ENCODE data around the gene KCNJ6. TPM values are rescaled to one million over a fixed set of nuclear protein-coding genes. Genes with fewer than 3 reads are reported as not detected.

Gene KCNJ6
- total RNA-seq, 1 experiment from 2014 or later = 1.2 TPM

- Mint-ChIP-seq H3K27ac (no peak overlapping the region), H3K4me3 (no peak overlapping the region), H3K4me1 (peaks cover 14 to 29% of the 10 kb centered on the region in 2 experiments), H3K9me3 (peaks cover 0 to 2% of the 10 kb centered on the region in 2 experiments; a peak in 2 of 5 replicates), H3K36me3 (ENCODE audit: insufficient read depth in 1 of 3, low read depth in 3 of 3) (peaks cover 0 to 3% (median 0%) of the 10 kb centered on the region in 3 experiments; a peak in 2 of 7 replicates), H3K27me3 (ENCODE audit: low read depth) (no peaks in the 10 kb centered on the region)
- H3K27me3 ChIP-seq (ENCODE audit: insufficient read depth, low read length) = no peaks in the 10 kb centered on the region; the same call in 1 of the 2 replicates
- H2BK15ac ChIP-seq (ENCODE audit: low read depth, low read length) = no peak overlapping the region
- no peak overlapping the region for H2AFZ ChIP-seq (ENCODE audit: low read length)
- H4K91ac ChIP-seq (ENCODE audit: insufficient read length, low read depth, low read length) = no peak overlapping the region
- H3K9ac ChIP-seq (ENCODE audit: extremely low read depth, insufficient read length, low read length) = no peak overlapping the region
- H2BK12ac ChIP-seq (ENCODE audit: insufficient read length, low read depth, low read length) = no peak overlapping the region
- no peak overlapping the region for H2BK120ac ChIP-seq (ENCODE audit: low read depth, low read length, poor library complexity, severe bottlenecking)
- no peak overlapping the region for H3K14ac ChIP-seq (ENCODE audit: insufficient read depth, low read length)
- H3T11ph ChIP-seq (ENCODE audit: low read length) = no peak overlapping the region
- H3K4ac ChIP-seq (ENCODE audit: low read depth, low read length) = no peak overlapping the region
- H4K5ac ChIP-seq (ENCODE audit: insufficient read length, low read depth, low read length) = no peak overlapping the region
- no peak overlapping the region for H4K8ac ChIP-seq (replicated peaks; ENCODE audit: insufficient read length, low read depth, low read length)
- no peak for DNase-seq
- no peak overlapping the region for H3K23ac ChIP-seq (ENCODE audit: insufficient read length, low read depth, low read length)
- H2BK20ac ChIP-seq (ENCODE audit: low read depth, low read length, poor library complexity, severe bottlenecking) = no peak overlapping the region
- H3K56ac ChIP-seq (ENCODE audit: insufficient read length, low read depth, low read length) = no peak overlapping the region
- H4K20me1 ChIP-seq (ENCODE audit: control insufficient read depth, insufficient read depth, insufficient read length) = no peaks in the 10 kb centered on the region
- H3K79me1 ChIP-seq (ENCODE audit: insufficient read depth, low read depth, low read length, poor library complexity, severe bottlenecking) = no peaks in the 10 kb centered on the region
- no peaks in the 10 kb centered on the region for H3K9me3 ChIP-seq (ENCODE audit: control insufficient read depth, low read depth, low read length)
- H3K18ac ChIP-seq (ENCODE audit: insufficient read length, low read depth, low read length) = no peak overlapping the region
- TF ChIP-seq CTCF (conservative IDR thresholded peaks at IDR 0.05) = no peak
- no CpG with 5 or more reads among the region's 2 CpGs for WGBS (ENCODE audit: extremely low coverage, insufficient read length, low lambda C conversion rate)
- H3K23me2 ChIP-seq (ENCODE audit: insufficient read length, low read depth, low read length, poor library complexity, severe bottlenecking) = no peaks in the 10 kb centered on the region
- no peak overlapping the region for H3K4me2 ChIP-seq (ENCODE audit: insufficient read depth, insufficient read length, low read length)
- no peaks in the 10 kb centered on the region; the same call in 1 of the 2 replicates for H3K4me1 ChIP-seq (ENCODE audit: insufficient read depth, low read length)
- no peak overlapping the region for H2BK5ac ChIP-seq (ENCODE audit: insufficient read length, low read length)
- no peak overlapping the region for H2AK5ac ChIP-seq (ENCODE audit: insufficient read length, low read length)
- no peaks in the 10 kb centered on the region for H3K79me2 ChIP-seq (ENCODE audit: insufficient read depth, low read length)
- H3K27ac ChIP-seq (ENCODE audit: insufficient read length, low read depth, low read length) = no peak overlapping the region
Measured at GRCh38 chr21:37639756-37640155, 276.5 kb downstream of the KCNJ6 start.

All from H9 (cell line).